Mucosa of descending colon (tissue), 3 donors: ENCODE measurements around the gene CYP20A1. TPM values are rescaled to one million over a fixed set of nuclear protein-coding genes. Genes with fewer than 3 reads are reported as not detected.
"Not testable (repeated sequence)": the region's sequence is repeated elsewhere in the genome, so short reads cannot be mapped to it uniquely, and the experiment has no call there.

Experiments
- ATAC-seq: fragments of 200-7000 bp; cut with Tn5 transposase; one replicate; pipeline ENCODE4 v1.9.1; 2020; ENCODE audit warnings: mild to moderate bottlenecking, moderate library complexity
- DNase-seq, 3 donors: peaks; one replicate each; pipeline ENCODE4 v3.0.0-alpha.2; 2020
- H3K36me3 ChIP-seq: fragments of 200-600 bp; one replicate; pipeline ENCODE4 v1.8.0; 2021; ENCODE audit warnings: low read depth, mild to moderate bottlenecking
- H3K4me1 ChIP-seq: fragments of 200-600 bp; one replicate; pipeline ENCODE4 v1.8.0; 2021; ENCODE audit warnings: low read depth, mild to moderate bottlenecking
- H3K4me3 ChIP-seq: fragments of 200-600 bp; one replicate; pipeline ENCODE4 v1.8.0; 2021; ENCODE audit warnings: mild to moderate bottlenecking
- H3K9me3 ChIP-seq: fragments of 200-600 bp; one replicate; pipeline ENCODE4 v1.8.0; 2021; ENCODE audit warnings: mild to moderate bottlenecking
- CTCF ChIP-seq: fragments of 200-600 bp; IDR thresholded peaks from one replicate; pipeline ENCODE4 v1.8.0; 2022; ENCODE audit warnings: antibody characterized with exemption, mild to moderate bottlenecking
- intact Hi-C, 2 donors: fragments of 100-400 bp; cut with DNase I in 1 of 2; cut with micrococcal nuclease in 1 of 2; formaldehyde crosslinking; loops; one replicate each; pipeline versions ENCODE4 v1.11.0 to v1.11.1; 2022; cut with DNase I, micrococcal nuclease
- long read RNA-seq, 2 donors: library from polyadenylated mRNA; unstranded; transcript quantifications; one replicate each; pipeline ENCODE4 v2.0.0, GENCODE V29; 2019 to 2021
- total RNA-seq, 3 donors: library from RNA; stranded (reverse); fragmentation: NEBNext Ultra II Directional in 2 of 3; extraction: Animal tissue kit (Norgen Biotek cat#: 25700) in 2 of 3; gene quantifications; one replicate each; pipeline versions ENCODE4 v1.2.1 to v1.2.4, GENCODE V29; 2021 to 2023
- donor health status: DM: no; HTN: no; CAD: no; lungs with moderate emphysema.
- donor health status: DM: no; HTN: no; CAD: no.
- donor health status: DM: no; HTN: yes; CAD: no.

The CYP20A1 gene
- 10 to 100 TPM; 24.6 to 33.1 (median 25.8) TPM for total RNA-seq
- long read RNA-seq, donor 1, transcript CYP20A1-204 (12 exons, 2,636 nt): minor isoform, 5 of 31 reads
- long read RNA-seq, donor 1, transcript CYP20A1-201 (13 exons, 1,949 nt): major isoform, 7 of 31 reads
- long read RNA-seq, donor 1, transcript CYP20A1-207 (11 exons, 1,359 nt): minor isoform, 6 of 31 reads
- long read RNA-seq, donor 1, partial matches to known transcripts: 2 of 31 reads
- long read RNA-seq, donor 1, other reads (novel, unspliced or antisense): 10 of 31 reads
- long read RNA-seq, donor 2, transcript CYP20A1-201 (13 exons, 1,949 nt): major isoform, 8 of 34 reads
- long read RNA-seq, donor 2, partial matches to known transcripts: 9 of 34 reads
- long read RNA-seq, donor 2, other reads (novel, unspliced or antisense): 13 of 34 reads

GRCh38 chr2:203238704-203239526, at the start of gene CYP20A1:
TSS of gene CYP20A1 (plus strand) at chr2:203239018. CDS start at chr2:203239063, 45 bp downstream.
- peak within 1 kb of the TSS; percentile 75 for H3K4me3 ChIP-seq
- ATAC-seq: peak; percentile 97
- no peaks in the 10 kb centered on the region for H3K36me3 ChIP-seq
- peak; percentile 10 for TF ChIP-seq CTCF
- intact Hi-C loops: loop anchor here in 1 of 2 donors (10.0 kb wide), 1 partner anchor 576 kb away; no protein-coding TSS in a partner anchor
- no peaks in the 10 kb centered on the region for H3K9me3 ChIP-seq
- peaks cover 9% of the 10 kb centered on the region for H3K4me1 ChIP-seq
- peak; percentile 98 to 99 (median 98) for DNase-seq

GRCh38 chr2:203190547-203190946, 48.3 kb upstream of the CYP20A1 start:
- H3K36me3 ChIP-seq, intact Hi-C loops, H3K4me3 ChIP-seq, DNase-seq, ATAC-seq, H3K9me3 ChIP-seq, H3K4me1 ChIP-seq: not testable (repeated sequence)

- H3K4me1 ChIP-seq, DNase-seq, H3K4me3 ChIP-seq, H3K9me3 ChIP-seq, ATAC-seq, intact Hi-C loops, H3K36me3 ChIP-seq: not testable (repeated sequence)
Observed at GRCh38 chr2:203191026-203191425, 47.8 kb upstream of the CYP20A1 start.

- no peaks in the 10 kb centered on the region for H3K9me3 ChIP-seq
- H3K36me3 ChIP-seq: no peaks in the 10 kb centered on the region
- H3K4me1 ChIP-seq: no peaks in the 10 kb centered on the region
- no peak for TF ChIP-seq CTCF
- ATAC-seq (no peak), DNase-seq (no peak)
- H3K4me3 ChIP-seq: no peak overlapping the region
- intact Hi-C loops: no loop called here
Observed at GRCh38 chr2:203191961-203192360, 46.9 kb upstream of the CYP20A1 start.

GRCh38 chr2:203195331-203196036, 43.3 kb upstream of the CYP20A1 start:
- Histone ChIP-seq H3K9me3 (no peaks in the 10 kb centered on the region), H3K4me3 (no peak overlapping the region), H3K36me3 (no peaks in the 10 kb centered on the region), H3K4me1 (no peaks in the 10 kb centered on the region)
- intact Hi-C loops: no loop called here
- DNase-seq (no peak), ATAC-seq (no peak)
- TF ChIP-seq CTCF: no peak

GRCh38 chr2:203200866-203201265, 38.0 kb upstream of the CYP20A1 start:
- DNase-seq (no peak), ATAC-seq (no peak)
- H3K4me1 ChIP-seq: no peaks in the 10 kb centered on the region
- TF ChIP-seq CTCF: no peak
- no peaks in the 10 kb centered on the region for H3K9me3 ChIP-seq
- H3K36me3 ChIP-seq: no peaks in the 10 kb centered on the region
- no peak overlapping the region for H3K4me3 ChIP-seq
- intact Hi-C loops: no loop called here
